ENCODE results near the gene NFKB1. TPM values are rescaled to one million over a fixed set of nuclear protein-coding genes. Genes with fewer than 3 reads are reported as not detected.

The NFKB1 gene
- total and polyA plus RNA-seq, 3 experiments from 2014 or later: 45.5 to 189 (median 185) TPM

DNA sequence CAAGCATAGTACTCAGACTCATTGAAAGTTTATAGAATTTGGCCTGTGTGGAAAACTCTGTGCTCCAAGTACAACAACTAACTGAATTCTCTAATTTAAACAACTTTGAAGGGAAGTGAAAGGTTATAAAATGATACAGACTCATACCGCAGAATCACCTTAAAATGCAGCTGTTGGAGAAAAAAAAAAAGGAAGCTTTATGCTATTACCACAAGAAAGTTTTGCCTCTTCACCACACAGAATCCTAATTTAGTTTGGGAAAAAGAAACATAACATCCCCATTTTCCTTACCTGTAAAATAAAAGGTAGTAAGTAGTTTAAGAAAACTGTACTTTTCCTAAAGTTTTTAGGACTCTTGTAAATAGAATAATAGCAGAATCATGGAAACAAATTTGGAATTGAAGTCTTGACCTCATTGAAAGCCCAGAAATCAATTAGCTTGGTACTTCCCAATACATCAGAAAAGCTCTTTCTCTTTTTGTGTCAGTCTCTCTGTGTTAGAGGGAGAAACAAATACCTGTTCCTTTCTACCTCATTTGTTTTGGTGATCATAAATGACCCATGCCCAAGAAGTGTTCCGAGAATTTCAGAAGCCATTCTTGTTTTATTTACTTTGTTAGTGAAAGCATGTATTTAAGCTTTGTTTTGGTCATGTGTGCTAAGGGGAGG lies 78.8 kb downstream of the NFKB1 start:
- POLR2A ChIA-PET: no interaction called here
- Histone ChIP-seq H3K9me3 (ENCODE audit: low read length) (no peaks in the 10 kb centered on the region), H3K27me3 (ENCODE audit: insufficient read depth, low read length, poor library complexity, severe bottlenecking) (no peaks in the 10 kb centered on the region), H3K4me3 (ENCODE audit: low read length) (no peak overlapping the region), H3K27ac (ENCODE audit: low read depth, low read length) (no peak overlapping the region), H3K4me1 (ENCODE audit: insufficient read depth, low read length) (peaks cover 20% of the 10 kb centered on the region), H3K36me3 (ENCODE audit: insufficient read depth, low read length) (peaks cover 25% of the 10 kb centered on the region)
- Mint-ChIP-seq H3K4me1 (peaks cover 31 to 71% (median 70%) of the 10 kb centered on the region in 3 donors), H3K27me3 (no peaks in the 10 kb centered on the region), H3K9me3 (no peaks in the 10 kb centered on the region), H3K27ac (peak overlapping the region in 7 of 8 donors; percentile 3 to 90 (median 65)), H3K4me3 (no peak overlapping the region), H3K36me3 (peaks cover 6 to 81% (median 38%) of the 10 kb centered on the region in 3 donors)
- CTCF ChIA-PET: interaction anchor here (1.3 to 1.4 kb wide), 2 partner anchors 31 to 47 kb away, joined by 3 to 5 read pairs; no protein-coding TSS in a partner anchor
- DNase-seq: no peak

DNA sequence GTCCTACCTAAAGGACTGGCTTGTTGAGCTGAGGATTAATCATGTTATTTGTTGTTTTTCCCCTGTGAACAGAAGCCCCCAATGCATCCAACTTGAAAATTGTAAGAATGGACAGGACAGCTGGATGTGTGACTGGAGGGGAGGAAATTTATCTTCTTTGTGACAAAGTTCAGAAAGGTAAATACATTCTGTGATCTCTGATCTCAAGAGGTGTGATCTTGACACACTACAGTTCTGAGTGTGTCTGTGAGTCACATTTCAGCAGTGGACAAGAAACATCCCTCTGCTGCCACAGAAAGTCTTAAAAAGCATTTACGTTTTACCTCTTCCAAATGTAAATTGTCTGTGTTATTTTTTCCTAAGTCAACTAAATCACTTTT lies 79.3 kb downstream of the NFKB1 start:
- DNase-seq: no peak
- H3K27me3 ChIP-seq (ENCODE audit: insufficient read depth, low read length, poor library complexity, severe bottlenecking): no peaks in the 10 kb centered on the region
- POLR2A ChIA-PET: no interaction called here
- Mint-ChIP-seq H3K27me3 (no peaks in the 10 kb centered on the region), H3K36me3 (peaks cover 6 to 84% (median 38%) of the 10 kb centered on the region in 3 donors), H3K27ac (peak overlapping the region in 7 of 8 donors; percentile 3 to 90 (median 65)), H3K4me3 (no peak overlapping the region), H3K9me3 (no peaks in the 10 kb centered on the region), H3K4me1 (peaks cover 29 to 71% (median 70%) of the 10 kb centered on the region in 3 donors)
- H3K9me3 ChIP-seq (ENCODE audit: low read length): no peaks in the 10 kb centered on the region
- H3K4me3 ChIP-seq (ENCODE audit: low read length): no peak overlapping the region
- CTCF ChIA-PET: interaction anchor here (1.3 kb wide), 1 partner anchor 31 kb away, joined by 5 read pairs; no protein-coding TSS in a partner anchor
- peaks cover 20% of the 10 kb centered on the region for H3K4me1 ChIP-seq (ENCODE audit: insufficient read depth, low read length)
- peaks cover 25% of the 10 kb centered on the region for H3K36me3 ChIP-seq (ENCODE audit: insufficient read depth, low read length)
- no peak overlapping the region for H3K27ac ChIP-seq (ENCODE audit: low read depth, low read length)

DNA sequence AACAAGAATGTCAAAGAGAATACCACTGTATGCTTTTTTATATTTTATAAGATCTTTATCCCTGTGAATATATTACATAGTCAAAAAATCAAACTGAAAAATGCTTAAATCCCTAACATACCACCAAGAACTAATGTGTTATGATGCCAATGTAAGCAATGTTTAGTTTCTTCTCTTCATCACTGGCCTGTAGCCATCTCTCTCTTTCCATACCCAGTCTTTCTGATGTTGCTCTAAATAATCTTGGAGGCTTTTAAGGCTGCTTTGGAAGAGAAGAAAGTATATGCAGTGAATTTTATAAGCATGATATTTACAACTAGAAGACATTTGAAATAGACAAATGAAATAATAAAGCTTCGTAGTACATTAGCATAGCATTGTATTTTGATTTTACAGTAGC lies 82.9 kb downstream of the NFKB1 start:
- peaks cover 9% of the 10 kb centered on the region for H3K36me3 ChIP-seq (ENCODE audit: insufficient read depth, low read length)
- H3K4me1 Mint-ChIP-seq: peaks cover 52 to 75% (median 75%) of the 10 kb centered on the region in 3 donors

DNA sequence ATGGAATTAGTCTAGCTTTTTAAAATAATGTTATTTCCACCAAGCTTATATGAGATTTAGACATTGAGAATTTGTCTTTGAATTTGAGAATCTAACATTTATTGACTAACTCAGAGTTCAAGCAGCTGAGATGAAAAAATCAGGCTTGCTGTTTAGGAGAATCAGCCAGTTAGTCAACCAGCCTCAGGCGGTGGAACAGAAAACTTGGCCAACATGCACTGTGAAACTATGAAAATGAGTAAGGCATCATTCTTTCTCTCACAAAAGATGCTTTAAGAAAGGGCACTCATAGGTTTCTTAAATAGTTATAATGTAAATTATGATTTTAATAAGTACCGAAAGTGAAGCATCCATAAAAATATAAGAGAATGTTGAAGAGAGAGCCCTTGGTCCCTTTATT lies 84.2 kb downstream of the NFKB1 start:
- DNase-seq: no peak
- Histone ChIP-seq H3K4me3 (ENCODE audit: low read length) (no peak overlapping the region), H3K4me1 (ENCODE audit: insufficient read depth, low read length) (peaks cover 54% of the 10 kb centered on the region), H3K36me3 (ENCODE audit: insufficient read depth, low read length) (peaks cover 14% of the 10 kb centered on the region), H3K27ac (ENCODE audit: low read depth, low read length) (no peak overlapping the region), H3K9me3 (ENCODE audit: low read length) (no peaks in the 10 kb centered on the region), H3K27me3 (ENCODE audit: insufficient read depth, low read length, poor library complexity, severe bottlenecking) (no peaks in the 10 kb centered on the region)
- H3K27me3 Mint-ChIP-seq: no peaks in the 10 kb centered on the region
- ChIA-PET CTCF (interaction anchor here (1.0 to 1.3 kb wide), 3 partner anchors 40 to 120 kb away, joined by 3 to 5 read pairs (median 3); no protein-coding TSS in a partner anchor), POLR2A (no interaction called here)
- peaks cover 59 to 75% (median 75%) of the 10 kb centered on the region in 3 donors for H3K4me1 Mint-ChIP-seq
- peak overlapping the region; percentile 7 to 94 (median 84) for H3K27ac Mint-ChIP-seq
- H3K9me3 Mint-ChIP-seq: no peaks in the 10 kb centered on the region
- H3K4me3 Mint-ChIP-seq: peak overlapping the region in 3 of 7 donors; percentile 8 to 46 (median 25)
- peaks cover 0 to 83% (median 31%) of the 10 kb centered on the region in 3 donors for H3K36me3 Mint-ChIP-seq

More for the DNA sequence above, 82.9 kb downstream of the NFKB1 start:
- peak overlapping the region in 6 of 8 donors; percentile 27 to 85 (median 54) for H3K27ac Mint-ChIP-seq
- no peaks in the 10 kb centered on the region for H3K27me3 Mint-ChIP-seq
- no peaks in the 10 kb centered on the region for H3K9me3 Mint-ChIP-seq
- Histone ChIP-seq H3K9me3 (ENCODE audit: low read length) (no peaks in the 10 kb centered on the region), H3K27ac (ENCODE audit: low read depth, low read length) (no peak overlapping the region), H3K27me3 (ENCODE audit: insufficient read depth, low read length, poor library complexity, severe bottlenecking) (no peaks in the 10 kb centered on the region), H3K4me1 (ENCODE audit: insufficient read depth, low read length) (peaks cover 44% of the 10 kb centered on the region), H3K4me3 (ENCODE audit: low read length) (no peak overlapping the region)
- ChIA-PET POLR2A (no interaction called here), CTCF (no interaction called here)
- no peak for DNase-seq
- H3K4me3 Mint-ChIP-seq: no peak overlapping the region
- peaks cover 0 to 83% (median 28%) of the 10 kb centered on the region in 3 donors for H3K36me3 Mint-ChIP-seq

DNA sequence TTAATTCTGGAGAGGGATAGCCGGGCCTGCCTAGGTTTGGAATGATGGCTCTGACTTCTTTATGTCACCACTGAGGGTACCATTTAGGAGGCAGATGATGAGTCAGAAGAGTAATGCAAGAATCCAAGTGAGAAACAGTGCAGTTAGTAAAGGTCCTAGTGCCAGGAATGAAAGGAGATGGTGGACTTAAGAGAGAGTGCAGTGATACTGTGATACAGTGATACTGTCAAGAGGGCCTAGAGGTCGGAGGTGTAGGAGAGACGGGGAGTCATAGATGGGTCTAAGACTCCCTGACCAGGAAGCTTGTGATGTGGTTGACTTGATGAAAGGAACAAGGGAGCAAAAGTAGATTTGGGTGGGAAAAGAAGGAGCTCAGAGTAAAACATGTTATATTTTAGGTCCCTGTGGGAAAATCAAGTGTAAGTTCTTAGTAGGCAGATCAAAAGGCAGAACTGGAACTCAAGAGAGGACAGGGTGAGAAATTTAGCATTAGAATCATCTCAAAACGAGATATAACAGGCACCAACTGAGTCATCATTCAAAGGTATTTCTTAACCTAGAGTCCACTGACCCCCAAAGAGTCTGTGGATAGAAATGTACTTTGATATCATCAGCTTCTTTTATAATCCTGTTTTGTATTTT lies 85.0 kb downstream of the NFKB1 start:
- CTCF ChIA-PET: interaction anchor here (1.1 kb wide), 1 partner anchor 119 kb away, joined by 3 read pairs; no protein-coding TSS in a partner anchor

DNA sequence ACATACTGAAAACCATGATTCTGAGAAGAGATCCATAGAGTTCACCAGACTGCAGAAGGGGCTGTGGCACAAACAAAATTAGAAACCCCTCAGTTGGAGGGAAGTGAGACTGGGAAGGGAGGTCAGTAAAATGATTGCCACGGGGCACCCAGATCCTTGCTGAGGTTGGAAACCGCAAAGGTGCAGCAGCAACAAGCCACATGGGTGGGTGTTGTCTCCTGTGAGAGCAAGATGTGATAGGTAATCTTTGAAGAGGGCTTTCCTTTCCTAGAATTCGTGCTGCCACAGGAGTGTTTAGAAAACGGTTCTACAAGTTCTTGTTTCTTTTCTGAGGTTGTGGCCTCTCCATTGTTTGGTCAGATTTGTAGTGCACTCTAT lies 85.5 kb downstream of the NFKB1 start:
- CTCF ChIA-PET: no interaction called here
- Histone ChIP-seq H3K27me3 (ENCODE audit: insufficient read depth, low read length, poor library complexity, severe bottlenecking) (no peaks in the 10 kb centered on the region), H3K4me1 (ENCODE audit: insufficient read depth, low read length) (peaks cover 61% of the 10 kb centered on the region), H3K27ac (ENCODE audit: low read depth, low read length) (no peak overlapping the region), H3K36me3 (ENCODE audit: insufficient read depth, low read length) (peaks cover 14% of the 10 kb centered on the region), H3K9me3 (ENCODE audit: low read length) (no peaks in the 10 kb centered on the region), H3K4me3 (ENCODE audit: low read length) (no peak overlapping the region)
- POLR2A ChIA-PET: interaction anchor here (1.1 kb wide), 1 partner anchor 19 kb away, joined by 7 read pairs; no protein-coding TSS in a partner anchor
- H3K36me3 Mint-ChIP-seq: peaks cover 6 to 87% (median 34%) of the 10 kb centered on the region in 3 donors
- H3K27me3 Mint-ChIP-seq: no peaks in the 10 kb centered on the region
- peaks cover 65 to 84% (median 82%) of the 10 kb centered on the region in 3 donors for H3K4me1 Mint-ChIP-seq
- peak overlapping the region; percentile 60 to 94 (median 84) for H3K27ac Mint-ChIP-seq
- H3K9me3 Mint-ChIP-seq: no peaks in the 10 kb centered on the region
- peak in 3 of 5 donors; percentile 20 to 33 (median 26) for DNase-seq
- H3K4me3 Mint-ChIP-seq: peak overlapping the region; percentile 7 to 84 (median 53)

More for the DNA sequence above, 85.0 kb downstream of the NFKB1 start:
- Mint-ChIP-seq H3K4me3 (peak overlapping the region; percentile 8 to 84 (median 53)), H3K4me1 (peaks cover 64 to 80% (median 80%) of the 10 kb centered on the region in 3 donors), H3K36me3 (peaks cover 3 to 85% (median 33%) of the 10 kb centered on the region in 3 donors), H3K27me3 (no peaks in the 10 kb centered on the region), H3K9me3 (no peaks in the 10 kb centered on the region), H3K27ac (peak overlapping the region; percentile 7 to 94 (median 84))
- Histone ChIP-seq H3K27me3 (ENCODE audit: insufficient read depth, low read length, poor library complexity, severe bottlenecking) (no peaks in the 10 kb centered on the region), H3K4me3 (ENCODE audit: low read length) (no peak overlapping the region), H3K9me3 (ENCODE audit: low read length) (no peaks in the 10 kb centered on the region), H3K4me1 (ENCODE audit: insufficient read depth, low read length) (peaks cover 61% of the 10 kb centered on the region), H3K36me3 (ENCODE audit: insufficient read depth, low read length) (peaks cover 14% of the 10 kb centered on the region), H3K27ac (ENCODE audit: low read depth, low read length) (no peak overlapping the region)
- POLR2A ChIA-PET: interaction anchor here (1.1 kb wide), 1 partner anchor 18 kb away, joined by 7 read pairs; no protein-coding TSS in a partner anchor
- no peak for DNase-seq

DNA sequence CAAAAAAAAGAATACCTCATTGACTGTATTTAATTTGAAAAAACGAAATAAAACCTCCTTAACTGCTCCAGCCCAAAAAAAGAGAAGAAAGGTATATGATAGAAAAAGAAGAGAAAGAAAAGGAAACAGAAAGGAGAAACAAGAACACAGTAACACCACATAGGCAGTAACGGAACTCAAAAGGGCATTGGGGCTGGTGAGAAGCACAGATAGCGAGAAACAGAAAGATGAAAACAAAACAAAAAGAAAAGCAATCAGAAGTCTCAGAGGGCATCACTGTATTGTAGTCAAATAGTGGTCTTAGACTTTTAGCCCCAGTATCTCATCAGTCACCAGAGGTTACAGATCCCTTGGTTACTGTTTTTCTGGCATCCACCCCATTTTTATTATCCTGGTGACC lies 88.6 kb downstream of the NFKB1 start:
- H3K4me1 ChIP-seq (ENCODE audit: insufficient read depth, low read length): peaks cover 89% of the 10 kb centered on the region
- POLR2A ChIA-PET: no interaction called here

More for the DNA sequence above, 88.6 kb downstream of the NFKB1 start:
- Mint-ChIP-seq H3K27me3 (no peaks in the 10 kb centered on the region), H3K36me3 (peaks cover 21 to 87% (median 28%) of the 10 kb centered on the region in 3 donors), H3K27ac (peak overlapping the region; percentile 32 to 89 (median 66)), H3K4me3 (peak overlapping the region in 5 of 7 donors; percentile 10 to 62 (median 44)), H3K4me1 (peaks cover 86 to 98% (median 96%) of the 10 kb centered on the region in 3 donors), H3K9me3 (no peaks in the 10 kb centered on the region)
- Histone ChIP-seq H3K9me3 (ENCODE audit: low read length) (no peaks in the 10 kb centered on the region), H3K27ac (ENCODE audit: low read depth, low read length) (no peak overlapping the region), H3K4me3 (ENCODE audit: low read length) (no peak overlapping the region), H3K36me3 (ENCODE audit: insufficient read depth, low read length) (peaks cover 7% of the 10 kb centered on the region), H3K27me3 (ENCODE audit: insufficient read depth, low read length, poor library complexity, severe bottlenecking) (no peaks in the 10 kb centered on the region)
- CTCF ChIA-PET: no interaction called here
- no peak for DNase-seq

Measured in CD8-positive, alpha-beta memory T cell (primary cell).